HG03575 (cell line): ENCODE results near the gene ESR1.
"Not testable (repeated sequence)": the region's sequence is repeated elsewhere in the genome, so short reads cannot be mapped to it uniquely, and the experiment has no call there.

ENCODE experiments used
- ATAC-seq: cut with Tn5 transposase; IDR thresholded peaks from one replicate; pipeline ENCODE4 v1.9.1; 2021; ENCODE audit not compliant: unreplicated experiment, insufficient number of reproducible peaks, low FRiP score; ENCODE audit errors: extremely low read depth

Gene ESR1

GRCh38 chr6:151808371-151809241 is 1.1 kb downstream of the ESR1 start:
- no peak for ATAC-seq

- no peak for ATAC-seq
Observed at GRCh38 chr6:151811081-151811480, 3.6 kb downstream of the ESR1 start.

GRCh38 chr6:151813858-151814257 is 6.4 kb downstream of the ESR1 start:
- ATAC-seq: no peak

GRCh38 chr6:151814614-151815013 is 7.1 kb downstream of the ESR1 start:
- no peak for ATAC-seq

GRCh38 chr6:151822252-151823111 is 15.0 kb downstream of the ESR1 start:
- peak; percentile 96 for ATAC-seq

GRCh38 chr6:151826517-151827142 is 19.1 kb downstream of the ESR1 start:
- ATAC-seq: no peak

- no peak for ATAC-seq
Observed at GRCh38 chr6:151832710-151833109, 25.2 kb downstream of the ESR1 start.

- no peak for ATAC-seq
Observed at GRCh38 chr6:151835396-151835795, 27.9 kb downstream of the ESR1 start.

- ATAC-seq: no peak
Observed at GRCh38 chr6:151837223-151837622, 29.7 kb downstream of the ESR1 start.

GRCh38 chr6:151842816-151843215 is 35.3 kb downstream of the ESR1 start:
- ATAC-seq: no peak

- ATAC-seq: no peak
Observed at GRCh38 chr6:151847064-151847463, 39.6 kb downstream of the ESR1 start.

- no peak for ATAC-seq
Observed at GRCh38 chr6:151850479-151851003, 43.1 kb downstream of the ESR1 start.

- ATAC-seq: no peak
Observed at GRCh38 chr6:151858294-151858693, 50.8 kb downstream of the ESR1 start.

- ATAC-seq: no peak
Observed at GRCh38 chr6:151862461-151862860, 55.0 kb downstream of the ESR1 start.

- ATAC-seq: not testable (repeated sequence)
Observed at GRCh38 chr6:151867361-151867869, 59.9 kb downstream of the ESR1 start.

GRCh38 chr6:151869345-151869744 is 61.9 kb downstream of the ESR1 start:
- no peak for ATAC-seq

GRCh38 chr6:151869787-151870186 is 62.3 kb downstream of the ESR1 start:
- no peak for ATAC-seq

GRCh38 chr6:151870375-151870774 is 62.9 kb downstream of the ESR1 start:
- no peak for ATAC-seq

- ATAC-seq: no peak
Observed at GRCh38 chr6:151875524-151875923, 68.0 kb downstream of the ESR1 start.
